GM18909 (cell line): Measurements from ENCODE around the gene SERPINA3.
"Not testable (repeated sequence)": the region's sequence is repeated elsewhere in the genome, so short reads cannot be mapped to it uniquely, and the experiment has no call there.

Experiments used
- ATAC-seq: cut with Tn5 transposase; IDR thresholded peaks from one replicate; pipeline ENCODE4 v1.9.1; 2021; ENCODE audit warnings: mild to moderate bottlenecking; ENCODE audit not compliant: unreplicated experiment, poor library complexity

Gene SERPINA3

DNA sequence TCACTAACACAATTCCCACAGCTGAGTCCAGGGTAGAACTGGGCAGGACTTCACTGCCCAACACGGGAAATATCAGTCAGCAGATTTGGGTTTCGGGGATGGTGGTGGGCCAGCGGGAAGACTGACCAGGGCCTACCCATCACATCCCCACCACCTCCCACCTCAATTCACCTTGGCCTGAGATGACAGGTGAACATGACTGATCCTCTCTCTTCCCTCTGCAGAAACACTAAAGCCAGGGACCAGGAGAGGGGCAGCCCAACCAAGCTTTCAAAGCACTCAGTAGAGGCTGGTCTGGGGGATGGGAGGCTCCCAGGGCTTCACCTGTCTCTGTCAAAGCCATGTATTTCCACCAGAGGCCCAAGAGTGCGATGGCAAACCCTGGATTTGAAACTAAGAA lies 28.6 kb upstream of the SERPINA3 start:
- no peak for ATAC-seq

DNA sequence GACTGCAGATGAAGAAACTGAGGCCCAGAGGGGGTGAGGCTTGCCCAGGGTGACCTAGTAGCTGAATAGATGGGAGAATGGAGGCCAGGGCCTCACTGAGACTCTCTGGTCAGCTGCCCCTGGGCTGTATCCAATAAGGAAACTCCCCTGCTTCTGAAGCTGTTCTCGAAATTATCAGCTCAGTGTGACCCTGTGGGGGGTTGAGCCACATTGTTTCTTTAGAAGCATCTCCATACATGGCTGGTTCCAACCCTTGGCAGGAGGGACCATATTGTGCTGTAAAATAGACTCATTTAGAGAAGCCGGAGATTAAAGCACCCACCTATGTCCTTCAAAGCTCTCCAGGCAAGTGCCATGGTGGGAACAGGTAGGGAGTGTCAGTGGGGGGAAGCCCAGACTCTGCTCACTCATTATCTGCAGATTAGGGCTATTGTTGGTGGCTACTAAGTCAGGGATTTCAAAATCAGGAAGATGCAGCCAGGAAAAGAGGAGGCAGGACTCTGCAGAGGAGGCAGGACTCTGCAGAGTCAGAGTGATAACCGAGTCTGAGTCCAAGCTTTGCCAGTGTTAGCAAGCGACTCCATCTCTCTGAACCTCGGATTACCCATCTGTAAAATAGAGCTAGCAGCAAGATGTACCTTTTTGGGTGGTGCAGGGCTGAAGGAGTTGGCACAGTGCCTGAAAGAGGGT lies 27.5 kb upstream of the SERPINA3 start:
- ATAC-seq = no peak

DNA sequence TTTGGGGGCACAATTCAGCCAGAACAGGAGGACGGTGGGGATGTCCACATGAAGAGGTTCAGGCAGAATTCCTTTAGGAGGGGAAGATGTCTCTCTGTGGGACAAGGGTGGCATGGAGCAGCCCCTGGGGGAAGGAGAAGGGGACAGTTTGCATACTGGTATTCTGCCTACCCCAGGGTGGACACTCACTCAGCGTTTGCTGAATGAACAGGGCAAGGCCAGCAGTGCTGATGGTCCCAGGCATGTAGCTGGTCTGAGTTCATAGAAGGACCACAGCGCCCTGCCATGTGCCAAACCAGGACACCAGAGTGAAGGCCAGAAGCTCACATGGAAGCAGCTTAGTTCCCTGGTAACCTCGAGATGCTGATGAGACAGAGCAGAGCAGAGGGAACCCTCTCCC lies 25.6 kb upstream of the SERPINA3 start:
- no peak for ATAC-seq

DNA sequence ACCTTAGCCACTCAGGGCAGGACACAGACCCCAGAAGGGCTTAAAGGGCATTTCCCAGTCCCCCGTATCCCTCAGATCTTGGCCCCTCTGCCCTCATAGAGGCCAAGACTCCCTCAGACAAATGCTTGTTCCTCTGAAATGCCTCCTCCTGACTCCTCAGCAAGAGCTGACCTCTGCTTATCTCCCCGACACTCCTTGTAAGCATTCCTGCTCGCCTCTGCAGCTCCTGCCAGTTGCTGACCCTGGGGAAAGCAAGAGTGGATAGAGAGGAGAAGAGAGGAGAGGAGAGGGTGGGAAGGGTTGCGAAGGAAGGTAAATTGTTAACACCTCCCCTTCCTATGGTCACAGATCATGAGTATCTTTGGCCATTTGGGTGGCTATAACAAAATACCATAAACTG lies 23.9 kb upstream of the SERPINA3 start:
- ATAC-seq = no peak

DNA sequence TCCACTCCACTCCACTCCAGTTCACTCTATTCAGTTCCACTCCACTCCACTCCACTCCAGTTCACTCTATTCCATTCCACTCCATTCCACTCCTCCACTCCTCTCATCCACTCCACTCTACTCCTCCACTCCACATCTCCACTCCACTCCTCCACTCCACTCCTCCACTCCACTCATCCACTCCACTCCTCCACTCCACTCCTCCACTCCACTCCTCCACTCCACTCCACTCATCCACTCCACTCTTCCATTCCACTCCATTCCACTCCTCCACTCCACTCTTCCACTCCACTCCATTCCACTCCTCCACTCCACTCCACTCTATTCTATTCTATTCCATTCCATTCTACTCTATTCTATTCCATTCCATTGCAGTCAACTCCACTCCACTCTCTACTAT lies 21.1 kb upstream of the SERPINA3 start:
- no peak for ATAC-seq

DNA sequence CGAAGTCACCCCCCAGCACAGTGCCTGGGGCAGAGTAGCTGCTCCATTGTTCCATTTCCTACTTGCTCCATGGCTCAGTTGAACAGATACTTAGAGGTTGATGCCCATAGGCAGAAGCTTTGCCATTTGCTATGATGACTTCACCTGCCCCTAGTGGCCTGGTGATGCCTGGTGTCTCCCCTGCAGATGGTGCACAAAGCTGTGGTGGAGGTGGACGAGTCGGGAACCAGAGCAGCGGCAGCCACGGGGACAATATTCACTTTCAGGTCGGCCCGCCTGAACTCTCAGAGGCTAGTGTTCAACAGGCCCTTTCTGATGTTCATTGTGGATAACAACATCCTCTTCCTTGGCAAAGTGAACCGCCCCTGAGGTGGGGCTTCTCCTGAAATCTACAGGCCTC lies 20.3 kb upstream of the SERPINA3 start:
- ATAC-seq = no peak

DNA sequence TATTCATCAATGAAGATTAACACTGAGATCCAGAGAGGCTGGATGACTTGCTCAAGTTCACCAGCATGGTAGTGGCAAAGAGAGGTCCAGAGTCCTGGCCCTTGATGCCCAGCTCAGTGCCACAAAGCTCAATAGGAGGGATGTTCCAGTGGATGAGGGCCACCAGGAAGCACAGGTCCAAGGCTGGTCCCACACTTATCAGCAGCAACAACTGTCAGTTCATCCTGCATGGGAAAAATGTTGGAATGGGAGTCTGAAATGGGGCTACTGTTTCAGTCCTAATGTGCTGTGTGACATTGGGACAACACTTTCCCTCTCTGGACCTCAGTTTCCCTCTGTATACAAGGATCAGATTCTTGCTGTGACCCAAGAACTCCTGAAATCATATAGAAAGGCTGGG lies 19.7 kb upstream of the SERPINA3 start:
- no peak for ATAC-seq

DNA sequence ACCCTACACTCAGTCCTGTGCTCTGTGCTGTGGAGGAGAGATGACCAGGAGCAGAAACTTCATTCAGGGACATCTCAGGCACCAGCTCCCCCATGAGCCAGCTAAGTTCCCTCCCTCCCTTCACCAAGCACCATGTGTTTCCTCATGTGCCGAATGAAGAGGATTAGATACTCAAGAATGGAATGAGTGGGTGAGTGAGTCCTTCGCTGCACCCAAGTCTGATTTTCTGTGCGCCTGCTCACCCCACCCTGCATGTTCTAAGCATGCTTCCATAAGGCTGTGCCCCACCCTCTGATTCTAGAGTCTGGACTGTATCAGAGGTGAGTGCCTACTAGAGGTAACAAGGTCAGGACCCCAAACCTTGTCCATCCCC lies 18.8 kb upstream of the SERPINA3 start:
- no peak for ATAC-seq

DNA sequence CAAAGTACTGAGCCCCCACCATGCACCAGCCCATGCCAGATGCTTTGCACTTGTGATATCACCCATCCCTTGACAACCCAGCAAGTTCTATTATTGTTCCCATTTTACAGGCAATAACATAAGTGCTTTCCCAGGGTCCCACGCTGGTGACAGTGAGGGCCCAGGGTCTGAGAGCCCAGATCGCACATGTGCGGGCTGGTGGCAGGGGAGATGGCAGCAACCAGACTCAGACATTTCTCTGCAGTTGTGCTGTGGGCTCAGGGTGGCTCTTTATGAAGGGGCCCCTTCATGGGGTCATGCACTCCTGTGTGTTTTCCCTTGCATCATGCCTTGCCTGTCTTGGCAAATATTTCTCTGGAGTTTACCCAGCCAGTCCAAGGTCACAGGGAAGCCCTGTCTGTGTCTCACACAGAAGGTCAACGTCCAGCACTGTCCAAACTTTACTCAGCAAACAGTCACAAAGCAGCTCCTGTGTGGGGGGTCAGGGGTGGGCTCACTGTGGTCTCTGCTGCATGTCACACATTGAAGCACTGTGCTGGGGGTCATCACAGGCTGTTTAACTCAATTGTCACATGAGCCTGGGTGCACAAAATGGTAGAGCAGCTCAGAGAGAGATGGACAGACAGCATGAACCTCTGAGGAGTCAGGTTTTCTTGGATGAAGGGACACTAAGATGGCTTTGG lies 18.3 kb upstream of the SERPINA3 start:
- ATAC-seq = no peak

DNA sequence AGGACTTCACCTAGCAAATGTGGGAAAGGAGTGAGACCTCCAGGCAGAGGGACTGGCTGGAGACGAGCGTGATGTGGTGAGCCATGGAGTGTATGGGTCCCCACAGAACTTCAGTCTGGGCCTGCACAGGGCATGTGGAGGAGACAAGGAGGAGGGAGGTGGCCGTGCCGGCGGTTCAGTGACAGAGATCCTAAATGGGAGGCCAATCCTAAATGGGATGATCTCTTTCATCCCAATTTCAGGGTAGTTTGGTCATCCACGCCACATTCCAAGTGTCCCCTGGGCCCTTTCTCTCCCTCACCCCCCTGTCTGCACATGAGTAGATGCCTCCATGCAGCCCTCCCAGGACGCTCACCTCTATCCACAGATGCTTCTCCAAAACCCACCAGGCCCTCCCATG lies 17.8 kb upstream of the SERPINA3 start:
- no peak for ATAC-seq

DNA sequence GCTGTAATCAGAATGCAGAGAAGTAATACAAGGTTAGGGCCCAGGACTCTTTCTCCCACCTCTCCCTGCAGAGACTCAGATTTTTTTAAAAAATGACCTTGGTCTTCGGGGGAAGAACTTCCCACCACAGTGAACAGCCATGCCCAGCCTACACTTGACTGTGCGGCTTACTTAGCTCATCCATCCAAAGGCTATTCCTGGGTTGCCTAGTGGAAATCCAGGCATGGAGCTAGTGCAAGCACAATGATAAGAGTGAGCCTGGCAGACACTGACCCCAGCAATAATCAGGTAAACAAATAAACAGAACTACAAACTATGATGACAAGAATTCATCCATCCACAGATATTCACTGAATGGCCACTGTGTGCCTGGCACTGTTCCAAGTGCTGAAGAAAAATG lies 16.3 kb upstream of the SERPINA3 start:
- no peak for ATAC-seq

DNA sequence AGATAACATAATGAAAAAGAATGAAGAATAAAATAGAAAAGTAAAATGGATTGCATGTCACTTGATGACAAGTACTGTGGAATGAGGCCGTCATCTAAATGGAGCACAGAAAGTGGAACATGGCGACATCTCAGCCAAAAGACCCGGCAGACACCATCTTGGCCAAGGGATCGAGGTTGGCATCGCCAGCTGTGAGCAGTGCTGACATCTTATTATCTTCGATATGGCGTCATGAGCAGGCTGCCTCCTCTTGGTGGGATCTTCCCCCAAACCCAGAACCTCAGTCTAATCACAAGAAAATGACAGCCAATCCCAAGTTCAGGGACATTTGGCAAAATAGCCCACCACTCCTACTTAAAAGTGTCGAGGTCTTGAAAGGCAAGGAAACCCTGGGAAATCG lies 15.8 kb upstream of the SERPINA3 start:
- ATAC-seq = no peak

DNA sequence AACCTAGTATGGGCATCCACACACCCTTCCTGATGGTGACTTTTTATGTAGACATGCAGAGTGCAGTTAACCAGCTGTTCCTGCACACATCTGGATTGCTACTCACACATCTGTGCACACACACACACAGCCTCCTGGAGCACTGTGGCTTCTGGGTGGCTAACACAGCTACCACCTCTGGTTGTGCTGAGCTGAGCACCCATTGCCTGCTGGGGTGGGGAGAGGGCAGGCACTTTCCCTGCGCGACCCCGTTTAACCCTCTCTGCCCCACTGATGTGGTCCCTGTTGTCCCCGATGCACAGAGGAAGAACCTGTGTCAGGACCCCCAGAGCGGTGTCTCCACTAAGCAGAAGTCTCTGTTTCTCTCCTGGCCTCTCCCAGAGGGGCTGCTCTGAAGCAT lies 14.4 kb upstream of the SERPINA3 start:
- no peak for ATAC-seq

DNA sequence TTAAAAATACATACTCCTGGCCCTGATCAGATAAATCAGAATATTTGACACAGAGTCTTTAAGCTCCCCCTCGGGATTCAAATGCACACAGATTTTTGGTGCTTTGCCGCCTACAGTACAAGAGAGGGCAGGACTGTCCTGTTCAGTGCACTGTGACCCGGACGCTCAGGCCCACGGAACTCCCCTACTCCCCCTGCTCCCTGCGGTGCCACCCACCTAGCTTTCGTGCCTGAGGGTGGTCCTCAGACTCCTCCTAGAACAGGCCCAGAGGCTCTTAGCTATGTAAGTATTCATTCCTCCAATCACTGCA lies 13.7 kb upstream of the SERPINA3 start:
- ATAC-seq = no peak

DNA sequence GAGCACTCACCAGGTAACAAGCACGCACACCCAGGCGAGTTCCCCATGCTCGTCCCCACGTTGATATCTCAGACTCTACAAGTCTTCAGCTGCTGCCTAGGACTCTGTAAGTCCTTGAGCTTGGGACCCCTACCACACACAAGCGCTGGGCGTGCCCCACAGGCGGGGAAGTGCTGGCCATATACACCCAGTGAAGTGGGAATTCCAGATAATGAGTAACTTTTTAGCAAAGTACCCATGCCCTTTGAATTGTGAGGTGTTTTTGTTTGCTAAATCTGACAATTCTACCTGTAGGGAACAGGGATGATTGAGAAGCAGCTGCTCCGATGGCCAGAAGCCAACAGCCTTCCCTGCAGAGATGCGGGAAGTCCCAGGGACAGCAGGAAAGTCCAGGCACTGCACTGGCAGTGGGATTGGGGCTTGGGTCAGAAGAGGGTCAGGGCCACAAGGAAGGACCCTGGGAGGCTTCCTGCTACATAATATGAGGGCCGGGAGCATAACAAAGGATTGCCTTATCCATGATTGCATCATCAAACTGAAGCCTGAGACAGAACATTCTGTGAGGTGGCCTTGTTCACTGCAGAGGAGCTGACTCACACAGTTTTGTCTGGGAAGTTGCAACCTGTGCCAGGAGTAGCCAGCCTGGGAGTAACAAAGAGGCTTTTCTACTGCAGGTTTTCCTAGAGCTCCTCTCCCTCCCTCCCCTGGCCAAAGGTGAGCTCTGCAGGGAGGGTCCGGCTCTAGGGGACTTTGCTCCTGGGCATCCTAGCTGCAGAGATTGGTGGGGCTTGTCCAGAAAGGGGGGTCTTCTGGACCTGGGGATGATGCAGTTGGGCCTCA lies 13.2 kb upstream of the SERPINA3 start:
- ATAC-seq = no peak

DNA sequence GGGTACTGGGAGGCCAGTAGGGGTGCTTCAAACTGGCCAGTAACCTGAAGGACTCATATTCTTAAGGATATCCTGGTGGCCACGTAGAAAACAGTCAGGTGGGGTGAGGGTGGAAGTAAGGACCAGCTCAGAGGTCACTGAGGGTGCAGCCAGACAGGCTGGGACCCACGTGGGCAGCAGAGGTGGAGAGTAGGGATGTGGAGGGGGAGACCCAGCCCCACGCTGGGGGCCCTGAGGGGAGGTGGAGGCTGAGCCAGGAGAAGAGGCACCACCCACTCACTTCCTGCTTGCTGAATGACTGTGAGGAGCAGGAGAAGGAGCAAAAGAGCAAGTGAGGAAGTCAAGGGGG lies 12.6 kb upstream of the SERPINA3 start:
- no peak for ATAC-seq

DNA sequence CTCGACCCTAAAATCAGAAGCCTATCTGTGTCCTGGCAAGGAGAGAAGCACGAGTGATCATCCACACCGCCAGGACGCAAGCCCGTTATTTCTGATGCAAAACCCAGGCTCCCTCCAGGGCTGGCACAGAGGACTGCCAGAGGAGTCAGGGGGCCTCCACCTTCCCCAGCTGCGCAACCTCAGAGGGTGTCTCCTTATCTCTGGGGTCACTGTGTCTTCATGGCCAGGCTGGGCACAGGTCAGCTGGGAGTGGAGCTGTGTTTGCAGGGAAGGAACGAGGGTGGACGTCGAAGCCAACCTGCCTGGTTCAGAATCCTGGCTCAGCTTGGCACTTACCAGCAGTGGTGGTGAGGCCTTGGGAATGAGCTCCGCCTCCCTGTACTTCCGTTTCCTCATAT lies 12.0 kb upstream of the SERPINA3 start:
- ATAC-seq = no peak

DNA sequence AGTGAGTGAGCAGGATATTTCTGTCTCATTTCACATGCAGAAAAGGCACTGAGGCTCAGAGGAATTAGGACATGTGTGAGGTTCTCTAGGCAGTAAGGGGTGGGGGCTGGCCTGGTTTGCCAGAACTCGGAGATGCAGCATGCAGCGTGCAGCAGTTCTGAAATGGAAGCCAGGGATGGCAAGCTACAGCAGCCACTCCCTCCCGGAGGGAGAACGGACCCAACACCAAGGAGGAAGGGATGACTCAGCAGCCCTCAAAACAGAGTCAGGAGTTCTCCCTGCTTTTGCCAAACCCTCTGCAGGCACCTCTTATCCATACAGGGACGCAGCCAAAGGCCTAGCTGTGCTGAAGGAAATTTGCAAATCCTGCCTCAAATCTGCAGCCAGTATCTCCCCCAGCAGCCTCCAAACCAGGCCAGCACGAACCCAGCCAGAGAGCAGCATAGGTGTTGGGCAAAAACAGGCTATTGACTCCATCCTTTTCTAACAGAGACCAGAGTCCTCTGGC lies 10.3 kb upstream of the SERPINA3 start:
- no peak for ATAC-seq

DNA sequence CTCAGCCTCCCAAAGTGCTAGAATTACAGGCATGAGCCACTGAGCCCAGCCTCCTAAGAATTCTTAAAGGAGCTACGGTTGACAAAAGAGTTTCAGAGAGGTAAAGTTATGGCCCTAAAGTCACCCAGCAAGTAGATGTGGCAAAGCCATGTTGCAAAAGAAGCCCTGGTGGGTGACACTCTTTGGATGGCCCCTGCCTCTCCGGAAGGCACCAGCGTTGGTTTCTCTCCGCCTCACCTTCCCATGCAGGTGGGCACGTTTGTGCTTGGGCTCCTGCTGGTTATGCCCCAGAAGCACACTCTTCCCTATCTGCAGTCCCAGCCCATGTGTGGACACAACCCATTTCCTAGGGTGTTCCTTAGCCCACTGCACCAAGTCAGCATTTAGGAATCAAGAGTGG lies 9.5 kb upstream of the SERPINA3 start:
- ATAC-seq = no peak

DNA sequence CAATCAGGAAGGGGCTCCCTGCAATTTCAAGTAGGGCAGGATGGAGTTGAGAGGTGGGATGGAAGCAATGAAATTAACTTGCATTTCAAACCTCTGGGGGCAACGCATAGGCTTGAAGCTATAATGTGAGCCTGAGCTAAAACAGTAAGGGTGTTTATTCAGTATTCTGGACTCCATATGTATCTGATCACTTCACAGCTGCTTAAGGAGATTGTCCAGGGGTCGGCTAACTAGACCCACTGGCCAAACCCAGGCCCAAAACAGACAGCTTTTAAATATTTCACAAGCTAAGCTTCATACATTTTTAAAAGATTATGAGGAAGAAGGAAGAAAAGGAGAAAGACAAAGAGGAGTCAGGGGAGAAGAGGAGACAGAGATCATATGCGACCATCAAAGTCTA lies 6.8 kb upstream of the SERPINA3 start:
- no peak for ATAC-seq

DNA sequence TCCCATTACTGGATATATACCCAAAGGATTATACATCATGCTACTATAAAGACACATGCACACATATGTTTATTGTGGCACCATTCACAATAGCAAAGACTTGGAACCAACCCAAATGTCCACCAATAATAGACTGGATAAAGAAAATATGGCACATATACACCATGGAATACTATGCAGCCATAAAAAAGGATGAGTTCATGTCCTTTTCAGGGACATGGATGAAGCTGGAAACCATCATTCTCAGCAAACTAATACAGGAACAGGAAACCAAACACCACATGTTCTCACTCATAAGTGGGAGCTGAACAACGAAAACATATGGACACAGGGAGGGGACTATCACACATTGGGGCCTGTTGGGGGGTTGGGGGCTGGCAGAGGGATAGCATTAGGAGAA lies 3.2 kb upstream of the SERPINA3 start:
- not testable (repeated sequence) for ATAC-seq

DNA sequence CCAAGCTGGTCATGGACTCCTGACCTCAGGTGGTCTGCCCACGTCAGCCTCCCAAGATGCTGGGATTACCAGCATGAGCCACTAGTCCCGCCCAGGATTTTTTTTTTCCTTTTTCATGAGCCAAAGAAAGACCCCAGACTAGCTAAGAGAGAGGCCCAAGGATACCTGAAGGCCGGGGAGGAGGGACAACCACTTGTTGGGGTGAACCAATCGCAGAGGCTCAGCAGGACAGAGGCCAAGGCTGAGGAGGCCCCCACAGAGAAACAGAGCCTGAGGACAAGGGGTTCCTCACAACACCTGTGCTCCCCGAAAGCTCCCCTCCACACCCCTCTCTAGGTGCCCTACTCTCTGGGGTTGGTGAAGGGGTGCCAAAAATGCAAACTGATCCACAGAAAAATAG lies 1.0 kb upstream of the SERPINA3 start:
- no peak for ATAC-seq
